CD14-positive monocyte (primary cell): ENCODE results near the gene NPPB. TPM values are rescaled to one million over a fixed set of nuclear protein-coding genes. Genes with fewer than 3 reads are reported as not detected.
A peak's percentile ranks its signal among the peaks of the same experiment; 100 is the strongest.

Experiments used
- DNase-seq, 3 donors: peaks; one replicate each; pipeline ENCODE4 v3.0.0-alpha.2; 2011 to 2022
- H2AFZ ChIP-seq: 2 replicates; pipeline ENCODE4 v1.6.0; 2012; ENCODE audit warnings: mild to moderate bottlenecking, low read depth, low read length, inconsistent platforms; ENCODE audit not compliant: insufficient read depth, poor library complexity, severe bottlenecking
- H3K27ac ChIP-seq, 2 donors: 1 replicate in 1 of 2; 2 replicates in 1 of 2; pipeline ENCODE4 v1.5.1; 2012 to 2013; ENCODE audit warnings: low read length in 2 of 2, control low read depth in 1 of 2, inconsistent platforms in 1 of 2, low read depth in 1 of 2, mild to moderate bottlenecking in 1 of 2
- H3K27me3 ChIP-seq, 2 donors: one replicate each; pipeline versions ENCODE4 v1.6.0 to v1.6.1; 2011 to 2013; ENCODE audit warnings: low read length in 2 of 2; ENCODE audit not compliant: control insufficient read depth in 2 of 2, insufficient read depth in 2 of 2
- H3K36me3 ChIP-seq, 2 donors: replicated peaks in 1 of 2; 1 replicate in 1 of 2; 2 replicates in 1 of 2; pipeline versions ENCODE4 v1.5.1 to v1.6.1; 2012 to 2013; ENCODE audit warnings: low read length in 2 of 2, control low read depth in 1 of 2, inconsistent platforms in 1 of 2, mild to moderate bottlenecking in 1 of 2; ENCODE audit not compliant: insufficient read depth in 2 of 2, control insufficient read depth in 1 of 2
- H3K4me1 ChIP-seq, 2 donors: 1 replicate in 1 of 2; 2 replicates in 1 of 2; pipeline versions ENCODE4 v1.5.1 to v1.6.1; 2012 to 2013; ENCODE audit warnings: low read length in 2 of 2, control low read depth in 1 of 2, inconsistent platforms in 1 of 2, mild to moderate bottlenecking in 1 of 2, moderate library complexity in 1 of 2; ENCODE audit not compliant: insufficient read depth in 2 of 2, control insufficient read depth in 1 of 2
- H3K4me2 ChIP-seq: replicated peaks from 2 replicates; pipeline ENCODE3; 2012; ENCODE audit warnings: low read length, moderate library complexity, mild to moderate bottlenecking; ENCODE audit not compliant: poor library complexity, severe bottlenecking; ENCODE audit errors: extremely low read depth
- H3K4me3 ChIP-seq, 3 experiments: fragments of 200-600 bp in 1 of 3; sonication (generic) in 1 of 3; replicated peaks in 1 of 3; 1 replicate in 2 of 3; 2 replicates in 1 of 3; pipeline ENCODE4 v1.5.1; 2011 to 2013; ENCODE audit warnings: low read length in 3 of 3, mild to moderate bottlenecking in 3 of 3, control low read depth in 2 of 3, low read depth in 2 of 3, inconsistent platforms in 1 of 3, moderate library complexity in 1 of 3
- H3K79me2 ChIP-seq: 2 replicates; pipeline ENCODE4 v1.6.0; 2012; ENCODE audit warnings: mild to moderate bottlenecking, control low read depth, inconsistent platforms, low read length, moderate library complexity; ENCODE audit not compliant: insufficient read depth
- H3K9ac ChIP-seq: 2 replicates; pipeline ENCODE4 v1.6.0; 2017; ENCODE audit warnings: low read length, mild to moderate bottlenecking; ENCODE audit not compliant: insufficient read depth, poor library complexity, severe bottlenecking
- H3K9me3 ChIP-seq, 2 donors: replicated peaks in 1 of 2; 1 replicate in 1 of 2; 2 replicates in 1 of 2; pipeline versions ENCODE4 v1.5.1 to v1.6.1; 2012 to 2013; ENCODE audit warnings: low read length in 2 of 2, control low read depth in 1 of 2; ENCODE audit not compliant: control insufficient read depth in 1 of 2, insufficient read depth in 1 of 2
- H4K20me1 ChIP-seq: 2 replicates; pipeline ENCODE4 v1.6.0; 2012; ENCODE audit warnings: mild to moderate bottlenecking, low read length, control low read depth, moderate library complexity; ENCODE audit not compliant: insufficient read depth
- H3K27ac Mint-ChIP-seq, 7 donors: one replicate each; pipeline ENCODE4 v1.8.0; 2020; ENCODE audit warnings: mild to moderate bottlenecking in 7 of 7, mixed read lengths in 7 of 7, moderate library complexity in 6 of 7, inconsistent platforms in 2 of 7
- H3K27me3 Mint-ChIP-seq, 3 donors: one replicate each; pipeline ENCODE4 v1.8.0; 2021 to 2022; ENCODE audit warnings: low read depth in 3 of 3, mild to moderate bottlenecking in 3 of 3, mixed read lengths in 3 of 3, moderate library complexity in 3 of 3, inconsistent platforms in 1 of 3
- H3K36me3 Mint-ChIP-seq, 2 donors: one replicate each; pipeline ENCODE4 v1.8.0; 2020; ENCODE audit warnings: mixed read lengths in 2 of 2, inconsistent platforms in 1 of 2, mild to moderate bottlenecking in 1 of 2
- H3K4me1 Mint-ChIP-seq: one replicate; pipeline ENCODE4 v1.8.0; 2020; ENCODE audit warnings: mild to moderate bottlenecking, mixed read lengths
- H3K4me3 Mint-ChIP-seq, 2 donors: one replicate each; pipeline ENCODE4 v1.8.0; 2020; ENCODE audit warnings: mild to moderate bottlenecking in 2 of 2, mixed read lengths in 2 of 2, moderate library complexity in 1 of 2
- H3K9me3 Mint-ChIP-seq, 7 donors: one replicate each; pipeline ENCODE4 v1.8.0; 2020 to 2022; ENCODE audit warnings: mixed read lengths in 7 of 7, mild to moderate bottlenecking in 6 of 7, moderate library complexity in 6 of 7, inconsistent platforms in 2 of 7
- CTCF ChIP-seq: fragments of 200-600 bp; IDR thresholded peaks from one replicate; pipeline ENCODE4 v1.8.0; 2022; ENCODE audit warnings: antibody characterized with exemption, mild to moderate bottlenecking
- WGBS: methylation state at CpG from one replicate; pipeline ENCODE4 v1.1.5; 2013; ENCODE audit warnings: missing lambda C conversion rate; ENCODE audit not compliant: insufficient coverage; 5-methylcytosine and 5-hydroxymethylcytosine counted together
- intact Hi-C, 2 donors: fragments of 100-400 bp; cut with micrococcal nuclease; formaldehyde crosslinking; loops; one replicate each; pipeline versions ENCODE4 v1.15.0 to v1.15.1; 2023
- polyA plus RNA-seq, 3 donors: library from polyadenylated mRNA; depleted of rRNA in 1 of 3; unstranded in 2 of 3; stranded (reverse) in 1 of 3; fragments of 300-500 nt in 2 of 3; fragments of >200 nt in 1 of 3; fragmentation: Illumina TruSeq in 2 of 3; gene quantifications; 1 replicate in 2 of 3; 2 replicates in 1 of 3; pipeline ENCODE4 v1.2.3, GENCODE V29; 2012 to 2021

NPPB gene
- polyA plus RNA-seq, 3 donors: not detected

- TF ChIP-seq CTCF: no peak
- Mint-ChIP-seq H3K36me3 (no peaks in the 10 kb centered on the region), H3K9me3 (peaks cover 0 to 13% (median 0%) of the 10 kb centered on the region in 7 donors), H3K27me3 (peaks cover 46 to 52% (median 51%) of the 10 kb centered on the region in 3 donors), H3K4me3 (peak overlapping the region in 1 of 2 donors; percentile 76), H3K27ac (no peak overlapping the region), H3K4me1 (peaks cover 6% of the 10 kb centered on the region)
- H3K27ac ChIP-seq: no peak overlapping the region
- no peaks in the 10 kb centered on the region for H4K20me1 ChIP-seq
- H3K9ac ChIP-seq: no peak overlapping the region
- H3K79me2 ChIP-seq: no peaks in the 10 kb centered on the region
- intact Hi-C loops: no loop called here
- 4% methylated on average over 46 of the region's 53 CpGs for WGBS
- peaks cover 0 to 7% of the 10 kb centered on the region in 2 donors for H3K9me3 ChIP-seq
- no peaks in the 10 kb centered on the region for H3K4me1 ChIP-seq
- H3K36me3 ChIP-seq: no peaks in the 10 kb centered on the region
- no peak overlapping the region for H2AFZ ChIP-seq
- no peak overlapping the region for H3K4me3 ChIP-seq
- H3K4me2 ChIP-seq: no peak overlapping the region
- peaks cover 31 to 47% of the 10 kb centered on the region in 2 donors for H3K27me3 ChIP-seq
- DNase-seq: peak in 1 of 3 donors; percentile 21
Observed at GRCh38 chr1:11858968-11859871, 475 bp upstream of the NPPB start.

GRCh38 chr1:11858158-11858557, 587 bp downstream of the NPPB start:
- peaks cover 0 to 7% of the 10 kb centered on the region in 2 donors for H3K9me3 ChIP-seq
- no peak overlapping the region for H3K4me2 ChIP-seq
- no peak for TF ChIP-seq CTCF
- no peak overlapping the region for H3K27ac ChIP-seq
- H3K79me2 ChIP-seq: no peaks in the 10 kb centered on the region
- peaks cover 31 to 47% of the 10 kb centered on the region in 2 donors for H3K27me3 ChIP-seq
- H2AFZ ChIP-seq: no peak overlapping the region
- H4K20me1 ChIP-seq: no peaks in the 10 kb centered on the region
- H3K4me3 ChIP-seq: no peak overlapping the region
- no peaks in the 10 kb centered on the region for H3K36me3 ChIP-seq
- Mint-ChIP-seq H3K9me3 (peaks cover 0 to 13% (median 0%) of the 10 kb centered on the region in 7 donors), H3K27ac (no peak overlapping the region), H3K4me3 (peak overlapping the region in 1 of 2 donors; percentile 67), H3K36me3 (no peaks in the 10 kb centered on the region), H3K27me3 (peaks cover 44 to 57% (median 50%) of the 10 kb centered on the region in 3 donors), H3K4me1 (peaks cover 6% of the 10 kb centered on the region)
- H3K4me1 ChIP-seq: no peaks in the 10 kb centered on the region
- intact Hi-C loops: no loop called here
- H3K9ac ChIP-seq: no peak overlapping the region
- DNase-seq: no peak
- 85% methylated on average over 11 of the region's 14 CpGs for WGBS
